ENCODE results near the gene NEURL1B.
A peak's percentile ranks its signal among the peaks of the same experiment; 100 is the strongest.
"Not testable (repeated sequence)": the region's sequence is repeated elsewhere in the genome, so short reads cannot be mapped to it uniquely, and the experiment has no call there.

NEURL1B gene

DNA sequence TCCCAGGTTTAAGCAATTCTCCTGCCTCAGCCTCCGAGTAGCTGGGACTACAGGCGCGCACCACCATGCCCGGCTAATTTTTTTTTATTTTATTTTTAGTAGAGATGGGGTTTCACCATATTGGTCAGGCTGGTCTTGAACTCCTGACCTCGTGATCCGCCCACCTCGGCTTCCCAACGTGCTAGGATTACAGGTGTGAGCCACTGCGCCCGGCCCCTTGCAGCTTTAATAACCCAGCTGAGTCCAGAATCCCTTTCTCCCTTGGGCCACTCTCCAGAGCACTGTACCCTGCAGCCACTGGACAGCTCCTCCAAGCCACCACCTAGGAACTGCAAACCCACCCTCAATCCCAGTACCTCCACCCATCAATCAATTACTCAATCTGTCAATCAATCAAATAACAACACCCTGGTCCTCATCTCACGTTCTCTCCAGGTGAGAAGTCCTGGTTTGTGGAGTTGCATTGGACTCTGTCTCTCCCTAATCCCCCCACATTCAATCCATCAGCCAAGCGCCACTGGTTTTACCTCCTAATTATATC is 70.3 kb downstream of the NEURL1B start:
- H4K91ac ChIP-seq (ENCODE audit: low read length); H2AFZ ChIP-seq (ENCODE audit: low read depth, low read length); H3K9ac ChIP-seq (ENCODE audit: low read length); H3K4me3 ChIP-seq (ENCODE audit: insufficient read depth in 1 of 2, low read depth in 1 of 2, low read length in 2 of 2); H2BK15ac ChIP-seq (ENCODE audit: low read depth, poor library complexity, severe bottlenecking); H2BK12ac ChIP-seq (ENCODE audit: low read length in 2 of 2); H2AK5ac ChIP-seq (ENCODE audit: low read length, severe bottlenecking); H3K27ac ChIP-seq (ENCODE audit: low read length, poor library complexity, severe bottlenecking); DNase-seq; H2BK5ac ChIP-seq (ENCODE audit: low read depth, low read length, poor library complexity, severe bottlenecking); H3K14ac ChIP-seq (ENCODE audit: low read length in 2 of 2); H3K36me3 ChIP-seq (ENCODE audit: control insufficient read depth in 1 of 2, insufficient read depth in 2 of 2, low read depth in 1 of 2, low read length in 2 of 2); H3K9me3 ChIP-seq (ENCODE audit: control insufficient read depth, low read length); H3K18ac ChIP-seq (ENCODE audit: low read depth in 1 of 2, low read length in 2 of 2); H3K4ac ChIP-seq (ENCODE audit: low read depth in 1 of 2, low read length in 2 of 2); H4K8ac ChIP-seq (ENCODE audit: low read length); H3K4me2 ChIP-seq (ENCODE audit: low read length, poor library complexity, severe bottlenecking); H2BK120ac ChIP-seq (ENCODE audit: low read depth, low read length); H3K79me1 ChIP-seq (replicated peaks; ENCODE audit: low read length, poor library complexity, severe bottlenecking); H3K23ac ChIP-seq (ENCODE audit: low read length in 2 of 2); H3K27me3 ChIP-seq (ENCODE audit: control insufficient read depth in 1 of 2, insufficient read depth in 1 of 2, low read length in 2 of 2): not testable (repeated sequence)
- WGBS = 79% methylated on average over 9 of the region's 12 CpGs
- H3K4me1 ChIP-seq (ENCODE audit: control insufficient read depth, insufficient read depth, low read depth, low read length) = peaks cover 19% of the 10 kb centered on the region

DNA sequence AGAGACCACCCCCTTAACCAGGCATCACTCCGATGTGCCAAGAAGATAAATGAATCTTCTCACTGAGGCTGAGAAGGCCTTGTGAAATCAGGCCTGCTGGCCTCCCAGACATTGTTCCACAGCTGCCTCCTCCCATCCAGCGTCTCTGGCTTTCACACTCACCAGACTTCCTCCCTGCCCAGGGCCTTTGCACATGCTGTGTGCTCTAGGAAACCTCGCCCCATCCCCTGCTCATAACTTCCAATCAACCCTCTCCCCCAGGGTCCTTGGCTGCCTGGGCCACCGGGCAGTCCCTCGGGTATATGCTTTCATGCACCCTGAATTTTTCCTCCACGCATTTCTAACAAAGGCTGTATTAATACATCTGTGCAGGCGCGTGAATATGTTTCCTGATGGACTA is 71.5 kb downstream of the NEURL1B start:
- no peak overlapping the region for H2BK12ac ChIP-seq (ENCODE audit: low read length in 2 of 2)
- H3K4me3 ChIP-seq (ENCODE audit: insufficient read depth in 1 of 2, low read depth in 1 of 2, low read length in 2 of 2) = no peak overlapping the region
- H4K8ac ChIP-seq (ENCODE audit: low read length) = no peak overlapping the region
- H3K27me3 ChIP-seq (ENCODE audit: control insufficient read depth in 1 of 2, insufficient read depth in 1 of 2, low read length in 2 of 2) = peaks cover 0 to 4% of the 10 kb centered on the region in 2 experiments
- no peak overlapping the region for H3K4ac ChIP-seq (ENCODE audit: low read depth in 1 of 2, low read length in 2 of 2)
- no peaks in the 10 kb centered on the region for H3K36me3 ChIP-seq (ENCODE audit: control insufficient read depth in 1 of 2, insufficient read depth in 2 of 2, low read depth in 1 of 2, low read length in 2 of 2)
- 70% methylated on average over 8 of the region's 8 CpGs for WGBS
- H3K4me1 ChIP-seq (ENCODE audit: control insufficient read depth, insufficient read depth, low read depth, low read length) = peaks cover 15% of the 10 kb centered on the region
- no peak overlapping the region for H3K18ac ChIP-seq (ENCODE audit: low read depth in 1 of 2, low read length in 2 of 2)
- no peaks in the 10 kb centered on the region for H3K9me3 ChIP-seq (ENCODE audit: control insufficient read depth, low read length)
- no peak overlapping the region for H2BK15ac ChIP-seq (ENCODE audit: low read depth, poor library complexity, severe bottlenecking)
- H3K4me2 ChIP-seq (ENCODE audit: low read length, poor library complexity, severe bottlenecking) = no peak overlapping the region
- H3K9ac ChIP-seq (ENCODE audit: low read length) = no peak overlapping the region
- H2BK5ac ChIP-seq (ENCODE audit: low read depth, low read length, poor library complexity, severe bottlenecking) = no peak overlapping the region
- H3K14ac ChIP-seq (ENCODE audit: low read length in 2 of 2) = no peak overlapping the region
- no peak overlapping the region for H2BK120ac ChIP-seq (ENCODE audit: low read depth, low read length)
- H3K79me1 ChIP-seq (replicated peaks; ENCODE audit: low read length, poor library complexity, severe bottlenecking) = no peaks in the 10 kb centered on the region
- no peak overlapping the region for H2AK5ac ChIP-seq (ENCODE audit: low read length, severe bottlenecking)
- no peak overlapping the region for H2AFZ ChIP-seq (ENCODE audit: low read depth, low read length)
- H3K23ac ChIP-seq (ENCODE audit: low read length in 2 of 2) = no peak overlapping the region
- H3K27ac ChIP-seq (ENCODE audit: low read length, poor library complexity, severe bottlenecking) = no peak overlapping the region
- DNase-seq = no peak
- no peak overlapping the region for H4K91ac ChIP-seq (ENCODE audit: low read length)

DNA sequence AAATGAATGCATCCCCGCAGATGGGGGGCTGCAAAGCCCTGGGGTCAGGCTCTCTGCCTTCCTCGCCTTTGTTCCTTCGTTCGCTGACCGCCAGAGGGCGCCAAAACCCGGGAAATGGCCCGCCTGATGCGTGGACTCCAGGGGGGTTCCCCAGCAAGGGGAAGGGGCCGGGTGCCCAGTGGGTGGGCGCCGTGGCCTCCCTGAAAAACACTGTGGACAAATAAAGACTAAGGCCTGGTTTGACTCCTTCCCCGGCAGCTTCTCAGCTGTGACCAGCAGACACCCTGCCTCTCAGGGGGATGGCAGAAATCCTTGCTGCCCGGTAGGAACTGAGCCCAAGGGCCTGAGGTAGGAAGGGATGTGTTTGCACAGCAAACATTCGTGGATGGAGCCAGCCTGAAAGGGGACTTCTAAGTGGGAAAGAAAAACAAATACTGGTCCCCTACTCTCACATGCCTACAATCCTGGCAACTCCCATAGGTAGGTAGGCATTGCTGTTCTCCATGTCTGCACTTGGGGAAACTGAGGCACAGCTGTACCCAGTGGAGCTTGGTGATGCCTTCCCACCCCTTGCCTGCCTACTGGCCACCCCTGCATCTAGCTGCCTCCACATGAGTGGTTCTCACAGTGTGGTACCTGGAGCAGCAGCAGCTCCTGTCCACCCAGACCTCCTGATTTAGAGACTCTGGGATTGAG is 72.2 kb downstream of the NEURL1B start:
- peak overlapping the region in 1 of 2 experiments; percentile 54 for H3K4me3 ChIP-seq (ENCODE audit: insufficient read depth in 1 of 2, low read depth in 1 of 2, low read length in 2 of 2)
- no peak overlapping the region for H2AK5ac ChIP-seq (ENCODE audit: low read length, severe bottlenecking)
- no peak overlapping the region for H2BK120ac ChIP-seq (ENCODE audit: low read depth, low read length)
- H2AFZ ChIP-seq (ENCODE audit: low read depth, low read length) = no peak overlapping the region
- H3K4me2 ChIP-seq (ENCODE audit: low read length, poor library complexity, severe bottlenecking) = peak overlapping the region; percentile 4
- H3K27ac ChIP-seq (ENCODE audit: low read length, poor library complexity, severe bottlenecking) = no peak overlapping the region
- peak; percentile 47 for DNase-seq
- H4K8ac ChIP-seq (ENCODE audit: low read length) = no peak overlapping the region
- no peaks in the 10 kb centered on the region for H3K36me3 ChIP-seq (ENCODE audit: control insufficient read depth in 1 of 2, insufficient read depth in 2 of 2, low read depth in 1 of 2, low read length in 2 of 2)
- no peak overlapping the region for H3K23ac ChIP-seq (ENCODE audit: low read length in 2 of 2)
- H2BK15ac ChIP-seq (ENCODE audit: low read depth, poor library complexity, severe bottlenecking) = no peak overlapping the region
- 5% methylated on average over 14 of the region's 15 CpGs for WGBS
- H3K4me1 ChIP-seq (ENCODE audit: control insufficient read depth, insufficient read depth, low read depth, low read length) = peaks cover 15% of the 10 kb centered on the region
- no peak overlapping the region for H3K14ac ChIP-seq (ENCODE audit: low read length in 2 of 2)
- no peak overlapping the region for H2BK5ac ChIP-seq (ENCODE audit: low read depth, low read length, poor library complexity, severe bottlenecking)
- H4K91ac ChIP-seq (ENCODE audit: low read length) = no peak overlapping the region
- peaks cover 0 to 4% of the 10 kb centered on the region in 2 experiments for H3K27me3 ChIP-seq (ENCODE audit: control insufficient read depth in 1 of 2, insufficient read depth in 1 of 2, low read length in 2 of 2)
- H3K9me3 ChIP-seq (ENCODE audit: control insufficient read depth, low read length) = no peaks in the 10 kb centered on the region
- H3K79me1 ChIP-seq (replicated peaks; ENCODE audit: low read length, poor library complexity, severe bottlenecking) = no peaks in the 10 kb centered on the region
- H3K18ac ChIP-seq (ENCODE audit: low read depth in 1 of 2, low read length in 2 of 2) = peak overlapping the region in 1 of 2 experiments; percentile 11
- no peak overlapping the region for H3K4ac ChIP-seq (ENCODE audit: low read depth in 1 of 2, low read length in 2 of 2)
- H3K9ac ChIP-seq (ENCODE audit: low read length) = peak overlapping the region; percentile 59
- H2BK12ac ChIP-seq (ENCODE audit: low read length in 2 of 2) = no peak overlapping the region

DNA sequence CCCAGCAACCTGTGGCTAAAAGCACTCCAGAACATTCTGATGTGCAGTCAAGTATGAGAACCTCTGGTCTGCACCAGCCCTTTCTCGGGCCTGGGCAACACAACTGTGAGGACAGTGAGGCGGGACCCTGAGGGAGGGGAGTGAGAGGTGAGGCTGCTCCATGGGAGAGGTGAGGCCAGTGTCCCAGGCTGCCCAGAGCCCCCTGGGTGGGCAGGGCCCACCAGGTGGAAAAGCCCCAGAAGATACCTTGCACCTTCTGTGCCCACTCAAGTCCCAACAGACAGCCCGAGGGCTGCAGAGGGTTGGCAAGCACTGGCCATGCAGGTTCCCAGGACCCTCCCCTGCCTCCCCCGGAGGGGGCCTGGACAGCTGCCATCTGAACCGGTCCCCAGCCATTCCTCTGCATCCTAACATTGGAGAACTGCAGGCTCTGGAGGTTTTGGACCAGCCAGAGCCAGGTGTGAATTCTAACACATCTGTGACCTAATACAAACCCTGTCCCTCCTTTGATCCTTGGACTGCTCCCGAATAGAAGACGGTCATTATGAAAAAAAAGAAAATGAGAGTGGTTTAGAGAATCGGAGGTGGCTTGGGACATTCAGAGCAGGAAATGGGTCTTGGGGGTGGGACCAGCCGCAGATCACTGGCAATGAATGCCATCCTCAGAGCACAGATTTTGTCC is 72.9 kb downstream of the NEURL1B start:
- H3K4me1 ChIP-seq (ENCODE audit: control insufficient read depth, insufficient read depth, low read depth, low read length) = peaks cover 15% of the 10 kb centered on the region
- no peak overlapping the region for H2BK120ac ChIP-seq (ENCODE audit: low read depth, low read length)
- H3K9ac ChIP-seq (ENCODE audit: low read length) = peak overlapping the region; percentile 59
- DNase-seq = no peak
- H2BK5ac ChIP-seq (ENCODE audit: low read depth, low read length, poor library complexity, severe bottlenecking) = no peak overlapping the region
- H2AK5ac ChIP-seq (ENCODE audit: low read length, severe bottlenecking) = no peak overlapping the region
- no peak overlapping the region for H2BK15ac ChIP-seq (ENCODE audit: low read depth, poor library complexity, severe bottlenecking)
- no peaks in the 10 kb centered on the region for H3K36me3 ChIP-seq (ENCODE audit: control insufficient read depth in 1 of 2, insufficient read depth in 2 of 2, low read depth in 1 of 2, low read length in 2 of 2)
- no peak overlapping the region for H4K8ac ChIP-seq (ENCODE audit: low read length)
- H3K9me3 ChIP-seq (ENCODE audit: control insufficient read depth, low read length) = no peaks in the 10 kb centered on the region
- no peak overlapping the region for H3K18ac ChIP-seq (ENCODE audit: low read depth in 1 of 2, low read length in 2 of 2)
- H3K79me1 ChIP-seq (replicated peaks; ENCODE audit: low read length, poor library complexity, severe bottlenecking) = no peaks in the 10 kb centered on the region
- no peak overlapping the region for H4K91ac ChIP-seq (ENCODE audit: low read length)
- H3K4ac ChIP-seq (ENCODE audit: low read depth in 1 of 2, low read length in 2 of 2) = no peak overlapping the region
- WGBS = 77% methylated on average over 9 of the region's 9 CpGs
- no peak overlapping the region for H3K14ac ChIP-seq (ENCODE audit: low read length in 2 of 2)
- H2AFZ ChIP-seq (ENCODE audit: low read depth, low read length) = no peak overlapping the region
- H3K23ac ChIP-seq (ENCODE audit: low read length in 2 of 2) = no peak overlapping the region
- H3K27ac ChIP-seq (ENCODE audit: low read length, poor library complexity, severe bottlenecking) = no peak overlapping the region
- H2BK12ac ChIP-seq (ENCODE audit: low read length in 2 of 2) = no peak overlapping the region
- H3K4me2 ChIP-seq (ENCODE audit: low read length, poor library complexity, severe bottlenecking) = no peak overlapping the region
- H3K4me3 ChIP-seq (ENCODE audit: insufficient read depth in 1 of 2, low read depth in 1 of 2, low read length in 2 of 2) = no peak overlapping the region
- H3K27me3 ChIP-seq (ENCODE audit: control insufficient read depth in 1 of 2, insufficient read depth in 1 of 2, low read length in 2 of 2) = peaks cover 0 to 4% of the 10 kb centered on the region in 2 experiments

All from mesenchymal stem cell (in vitro differentiated cells and primary cell).